ENCODE measurements around the gene NHERF1. TPM values are rescaled to one million over a fixed set of nuclear protein-coding genes. Genes with fewer than 3 reads are reported as not detected.

Gene NHERF1
- total and polyA plus RNA-seq, 9 of the 15 experiments (the other 6 are each of a cell fraction or from before 2014, with no cell fraction given) = 11.4 to 79.9 (median 36.9) TPM

GRCh38 chr17:74815067-74815466, 66.6 kb downstream of the NHERF1 start:
- DNase-seq (ENCODE audit: extremely low read depth in 1 of 4, low spot score in 3 of 4) = no peak
- intact Hi-C loops (cut with micrococcal nuclease) (no loop called here), in situ Hi-C loops (cut with MboI) (no loop called here)
- 93% methylated on average over 7 of the region's 7 CpGs for WGBS (ENCODE audit: insufficient coverage, low coverage, missing lambda C conversion rate)
- H3K36me3 ChIP-seq (ENCODE audit: control insufficient read depth, insufficient read depth, low read length) = no peaks in the 10 kb centered on the region; the same call in 2 of the 3 replicates
- no peaks in the 10 kb centered on the region for H3K9me3 ChIP-seq (replicated peaks; ENCODE audit: control insufficient read depth, insufficient read depth, low read depth, low read length)
- H4K20me1 ChIP-seq (replicated peaks; ENCODE audit: control insufficient read depth, insufficient read depth, low read length) = no peaks in the 10 kb centered on the region; the same call in 1 of the 2 replicates
- H3K27me3 ChIP-seq (ENCODE audit: control insufficient read depth in 2 of 2, insufficient read depth in 2 of 2, low read length in 2 of 2) = no peaks in the 10 kb centered on the region
- H3K9me1 ChIP-seq (ENCODE audit: control insufficient read depth, insufficient read depth, low read length) = peaks cover 2% of the 10 kb centered on the region
- H3K4me1 ChIP-seq (replicated peaks in 1 of 2; ENCODE audit: control insufficient read depth in 2 of 2, insufficient read depth in 2 of 2, low read length in 2 of 2) = peaks cover 0 to 3% of the 10 kb centered on the region in 2 experiments; a peak in 1 of 5 replicates
- no peak for ATAC-seq
- POLR2A ChIA-PET = no interaction called here
- no TSS peak for BruUV-seq (replicated peaks)
- no peak for FAIRE-seq
- H3K79me2 ChIP-seq (ENCODE audit: control insufficient read depth, insufficient read depth, low read length) = no peaks in the 10 kb centered on the region
- no peak overlapping the region for H3K4me2 ChIP-seq (ENCODE audit: insufficient read depth, low read length)
- H3K9ac ChIP-seq (ENCODE audit: insufficient read depth in 1 of 2, low read depth in 2 of 2, low read length in 2 of 2) = no peak overlapping the region
- no peak overlapping the region for H3K4me3 ChIP-seq
- CTCF ChIA-PET (ENCODE audit: low intra/inter-chr PET ratio) = interaction anchor here (1.0 kb wide), 1 partner anchor 50 kb away, joined by 3 read pairs; no protein-coding TSS in a partner anchor
- H3K27ac ChIP-seq (ENCODE audit: extremely low read depth, low read depth, low read length) = no peak overlapping the region
- no peak overlapping the region for H2AFZ ChIP-seq (ENCODE audit: low read depth, low read length)
- TF ChIP-seq MYC (IDR thresholded peaks at IDR 0.05; ENCODE audit: low read depth, low read length) (no peak), MYC (CRISPR knock-in tag; IDR thresholded peaks at IDR 0.05; ENCODE audit: borderline replicate concordance, low read depth) (no peak), ZFP36 (IDR thresholded peaks at IDR 0.05; ENCODE audit: low read depth, low read length, partially characterized antibody) (no peak), KLF13 (tag; IDR thresholded peaks at IDR 0.05; ENCODE audit: borderline replicate concordance, low read depth) (no peak), NR2F6 (CRISPR knock-in tag; IDR thresholded peaks at IDR 0.05) (no peak), RFX1 (IDR thresholded peaks at IDR 0.05) (no peak), IRF2 (CRISPR knock-in tag; IDR thresholded peaks at IDR 0.05) (no peak), ZFX (CRISPR knock-in tag; IDR thresholded peaks at IDR 0.05) (no peak), U2AF1 (optimal IDR thresholded peaks at IDR 0.05; ENCODE audit: low read depth, low read length) (no peak), XRCC4 (IDR thresholded peaks at IDR 0.05; ENCODE audit: extremely low read depth, insufficient read depth, insufficient read length) (no peak), NR2C2 (CRISPR knock-in tag; IDR thresholded peaks at IDR 0.05) (no peak), NR2C2 (tag; IDR thresholded peaks at IDR 0.05) (no peak), SREBF2 (CRISPR knock-in tag; IDR thresholded peaks at IDR 0.05) (no peak)
- TF ChIP-seq, protein P1, sequence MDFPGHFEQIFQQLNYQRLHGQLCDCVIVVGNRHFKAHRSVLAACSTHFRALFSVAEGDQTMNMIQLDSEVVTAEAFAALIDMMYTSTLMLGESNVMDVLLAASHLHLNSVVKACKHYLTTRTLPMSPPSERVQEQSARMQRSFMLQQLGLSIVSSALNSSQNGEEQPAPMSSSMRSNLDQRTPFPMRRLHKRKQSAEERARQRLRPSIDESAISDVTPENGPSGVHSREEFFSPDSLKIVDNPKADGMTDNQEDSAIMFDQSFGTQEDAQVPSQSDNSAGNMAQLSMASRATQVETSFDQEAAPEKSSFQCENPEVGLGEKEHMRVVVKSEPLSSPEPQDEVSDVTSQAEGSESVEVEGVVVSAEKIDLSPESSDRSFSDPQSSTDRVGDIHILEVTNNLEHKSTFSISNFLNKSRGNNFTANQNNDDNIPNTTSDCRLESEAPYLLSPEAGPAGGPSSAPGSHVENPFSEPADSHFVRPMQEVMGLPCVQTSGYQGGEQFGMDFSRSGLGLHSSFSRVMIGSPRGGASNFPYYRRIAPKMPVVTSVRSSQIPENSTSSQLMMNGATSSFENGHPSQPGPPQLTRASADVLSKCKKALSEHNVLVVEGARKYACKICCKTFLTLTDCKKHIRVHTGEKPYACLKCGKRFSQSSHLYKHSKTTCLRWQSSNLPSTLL (IDR thresholded peaks at IDR 0.05) = no peak
